K562 (cell line): ENCODE measurements around the gene TUBB2A. TPM values are rescaled to one million over a fixed set of nuclear protein-coding genes. Genes with fewer than 3 reads are reported as not detected.
A peak's percentile ranks its signal among the peaks of the same experiment; 100 is the strongest.

Source experiments
- ATAC-seq: fragments of 200-7000 bp; cut with Tn5 transposase; 3 replicates; pipeline ENCODE4 v1.9.1; 2020; ENCODE audit warnings: moderate library complexity
- BruUV-seq: library from RNA; stranded (reverse); fragments of 400-500 nt; replicated peaks from 2 replicates; lab custom pipeline; 2021; lab: Mats Ljungman, UMichigan
- CTCF ChIA-PET: fragments of 300-600 bp; formaldehyde crosslinking; extraction: SDS; loops from one replicate; lab custom pipeline; 2021; ENCODE audit warnings: low intra/inter-chr PET ratio; lab: Yijun Ruan, JAX
- POLR2A ChIA-PET: fragments of 300-600, 350-650 bp; sonication (Branson Sonifier 250); formaldehyde crosslinking; extraction: SDS; loops from one replicate; lab custom pipeline; 2021; ENCODE audit warnings: antibody characterized with exemption, inconsistent platforms; lab: Yijun Ruan, JAX
- DNase-seq, 4 experiments: peaks; one replicate each; pipeline versions ENCODE4 v3.0.0 to v3.0.0-alpha.2; 2011 to 2018; ENCODE audit warnings: low spot score in 3 of 4, mixed read lengths in 3 of 4; ENCODE audit errors: extremely low read depth in 1 of 4
- FAIRE-seq: peaks from 2 replicates; lab custom pipeline; 2011; peaks lifted over from hg19 to GRCh38; lab: Jason Lieb, UNC
- H2AFZ ChIP-seq: 2 replicates; pipeline ENCODE4 v1.6.0; 2011; ENCODE audit warnings: low read depth, low read length, control low read depth, inconsistent platforms
- H3K27ac ChIP-seq: fragments of 200-600 bp; 3 replicates; pipeline ENCODE4 v1.8.0; 2011; ENCODE audit warnings: low read depth, mild to moderate bottlenecking, control low read depth, inconsistent platforms, low read length, moderate library complexity, mixed read lengths; ENCODE audit errors: extremely low read depth
- H3K27me3 ChIP-seq, 2 experiments: fragments of 300-600 bp in 1 of 2; 2 replicates in 1 of 2; 3 replicates in 1 of 2; pipeline versions ENCODE4 v1.6.0 to v1.8.0; 2011; ENCODE audit warnings: inconsistent platforms in 2 of 2, low read length in 2 of 2, mild to moderate bottlenecking in 1 of 2, mixed read lengths in 1 of 2, moderate library complexity in 1 of 2; ENCODE audit not compliant: control insufficient read depth in 2 of 2, insufficient read depth in 2 of 2
- H3K36me3 ChIP-seq: fragments of 300-600 bp; 3 replicates; pipeline ENCODE4 v1.8.0; 2011; ENCODE audit warnings: mild to moderate bottlenecking, low read length, inconsistent platforms; ENCODE audit not compliant: control insufficient read depth, insufficient read depth
- H3K4me1 ChIP-seq, 2 experiments: fragments of 200-600 bp in 1 of 2; replicated peaks in 1 of 2; 2 replicates in 1 of 2; 3 replicates in 1 of 2; pipeline versions ENCODE4 v1.5.1 to v1.8.0; 2011; ENCODE audit warnings: inconsistent platforms in 2 of 2, low read length in 2 of 2, mild to moderate bottlenecking in 1 of 2, mixed read lengths in 1 of 2, moderate library complexity in 1 of 2; ENCODE audit not compliant: control insufficient read depth in 2 of 2, insufficient read depth in 2 of 2
- H3K4me2 ChIP-seq: 2 replicates; pipeline ENCODE4 v1.6.1; 2011; ENCODE audit warnings: low read length, control low read depth, inconsistent platforms, mixed read lengths; ENCODE audit not compliant: insufficient read depth
- H3K4me3 ChIP-seq: fragments of 200-600 bp; sonication (generic), shearing (Covaris generic); 2 replicates; pipeline ENCODE4 v1.5.1; 2016; ENCODE audit warnings: control low read depth, inconsistent platforms
- H3K79me2 ChIP-seq: fragments of 200-600 bp; 3 replicates; pipeline ENCODE4 v1.8.0; 2011; ENCODE audit warnings: low read length, inconsistent platforms; ENCODE audit not compliant: control insufficient read depth, insufficient read depth
- H3K9ac ChIP-seq, 2 experiments: 2 replicates each; pipeline versions ENCODE4 v1.6.0 to v1.6.1; 2011; ENCODE audit warnings: low read depth in 2 of 2, low read length in 2 of 2, control low read depth in 1 of 2, inconsistent platforms in 1 of 2, mild to moderate bottlenecking in 1 of 2, mixed read lengths in 1 of 2; ENCODE audit not compliant: insufficient read depth in 1 of 2
- H3K9me1 ChIP-seq: one replicate; pipeline ENCODE4 v1.6.0; 2011; ENCODE audit warnings: inconsistent platforms, mild to moderate bottlenecking, low read length, moderate library complexity; ENCODE audit not compliant: control insufficient read depth, insufficient read depth
- H3K9me3 ChIP-seq: replicated peaks from 2 replicates; pipeline ENCODE4 v1.5.1; 2011; ENCODE audit warnings: low read depth, low read length, inconsistent platforms; ENCODE audit not compliant: control insufficient read depth, insufficient read depth
- H4K20me1 ChIP-seq: replicated peaks from 2 replicates; pipeline ENCODE4 v1.6.1; 2011; ENCODE audit warnings: low read length, inconsistent platforms, mixed read lengths; ENCODE audit not compliant: control insufficient read depth, insufficient read depth
- ATF4 ChIP-seq: fragments of 450-650 bp; formaldehyde crosslinking; IDR thresholded peaks from 2 replicates; pipeline ENCODE4 v1.4.0; 2022; ENCODE audit warnings: mild to moderate bottlenecking, moderate library complexity
- HLTF ChIP-seq: fragments of 450-650 bp; IDR thresholded peaks from 2 replicates; pipeline ENCODE4 v1.6.1; 2016
- HOMEZ ChIP-seq: fragments of 250-450 bp; sonication (Bioruptor Pico); IDR thresholded peaks from 2 replicates; pipeline ENCODE4 v1.4.0; 2020; ENCODE audit warnings: mild to moderate bottlenecking, moderate library complexity
- MLLT1 ChIP-seq, 2 experiments: fragments of 450-650 bp; IDR thresholded peaks; 2 replicates each; pipeline ENCODE4 v1.6.1; 2016
- RAD21 ChIP-seq, 2 experiments: fragments of 250-450 bp in 1 of 2; fragments of 450-650 bp in 1 of 2; sonication (Bioruptor Pico) in 1 of 2; formaldehyde crosslinking in 1 of 2; IDR thresholded peaks in 1 of 2; conservative IDR thresholded peaks in 1 of 2; 2 replicates each; pipeline versions ENCODE4 v1.4.0 to v1.8.0; 2020 to 2022; ENCODE audit warnings: mild to moderate bottlenecking in 2 of 2, moderate library complexity in 1 of 2
- SMARCA4 ChIP-seq: fragments of 450-650 bp; IDR thresholded peaks from 2 replicates; pipeline ENCODE4 v1.6.1; 2016
- ZNF282 ChIP-seq: sonication (generic); formaldehyde crosslinking; IDR thresholded peaks from 2 replicates; pipeline ENCODE4 v1.8.1; 2023; ENCODE audit warnings: missing genetic modification reagents
- ZNF408 ChIP-seq: fragments of 250-450 bp; sonication (Bioruptor Pico); IDR thresholded peaks from 2 replicates; pipeline ENCODE4 v1.4.0; 2020; ENCODE audit warnings: low read depth, mild to moderate bottlenecking, moderate library complexity
- ZZZ3 ChIP-seq: fragments of 450-650 bp; IDR thresholded peaks from 2 replicates; pipeline ENCODE4 v1.6.1; 2016; ENCODE audit warnings: antibody characterized with exemption, mild to moderate bottlenecking, moderate library complexity
- WGBS: fragments of 100-300 bp; shearing (Covaris generic); methylation state at CpG from one replicate; pipeline ENCODE4 v1.1.6; 2016; ENCODE audit warnings: low coverage, mixed read lengths; ENCODE audit not compliant: insufficient coverage; ENCODE audit errors: missing lambda C conversion rate; 5-methylcytosine and 5-hydroxymethylcytosine counted together
- in situ Hi-C: fragments of 300-500 bp; cut with MboI; formaldehyde crosslinking; loops from 4 replicates; pipeline ENCODE4 v1.15.0; 2018; ENCODE audit warnings: inconsistent platforms, mixed read lengths
- intact Hi-C: fragments of 100-400 bp; cut with micrococcal nuclease; formaldehyde crosslinking; loops from 2 replicates; pipeline ENCODE4 v1.14.2; 2022
- polyA plus RNA-seq, 8 experiments: library from polyadenylated mRNA; depleted of rRNA in 4 of 8; stranded (reverse) in 5 of 8; unstranded in 3 of 8; fragments of >200 nt; fragmentation: Nextera tagmentation in 2 of 8; fragmentation: Illumina TruSeq in 1 of 8; extraction: Ambion mirVana in 2 of 8; extraction: Trizol in 1 of 8; gene quantifications; 2 replicates each; pipeline versions ENCODE4 v1.2.1 to v1.2.3, GENCODE V29; 2011 to 2014; ENCODE audit warnings: inconsistent platforms in 1 of 8, missing spikeins in 1 of 8
- total RNA-seq, 7 experiments: library from RNA; depleted of rRNA in 6 of 7; stranded (reverse); fragments of >200 nt in 6 of 7; fragmentation: Illumina TruSeq in 2 of 7; extraction: Trizol in 2 of 7; gene quantifications; 2 replicates each; pipeline versions ENCODE4 v1.2.1 to v1.2.3, GENCODE V29; 2011 to 2021; ENCODE audit warnings: low replicate concordance in 1 of 7
- TF ChIP-seq, protein P1 (sequence below): fragments of 250-450 bp; sonication (Bioruptor Pico); IDR thresholded peaks from 2 replicates; pipeline ENCODE4 v1.8.0; 2021; ENCODE audit warnings: mild to moderate bottlenecking, moderate library complexity

The TUBB2A gene
- total and polyA plus RNA-seq, 9 of the 15 experiments (the other 6 are each of a cell fraction or from before 2014, with no cell fraction given), result 3.6 to 92.1 (median 45.6) TPM

DNA sequence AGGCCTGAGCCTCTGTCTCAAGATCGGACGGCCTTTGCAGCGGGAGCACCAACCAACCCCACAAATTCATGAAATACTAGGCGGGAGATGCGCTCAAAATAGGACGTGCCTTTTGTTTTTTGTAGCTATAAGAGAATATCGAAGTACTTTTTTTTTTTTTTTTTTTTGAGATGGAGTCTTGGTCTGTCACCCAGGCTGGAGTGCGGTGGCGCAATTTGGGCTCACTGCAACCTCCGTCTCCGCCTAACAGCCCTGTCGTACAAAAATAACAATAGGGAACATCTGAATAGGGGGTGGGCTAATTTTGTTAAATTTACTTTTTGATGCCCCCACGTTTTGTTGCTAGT lies 5.9 kb upstream of the TUBB2A start (continued):
- TF ChIP-seq, protein P1, sequence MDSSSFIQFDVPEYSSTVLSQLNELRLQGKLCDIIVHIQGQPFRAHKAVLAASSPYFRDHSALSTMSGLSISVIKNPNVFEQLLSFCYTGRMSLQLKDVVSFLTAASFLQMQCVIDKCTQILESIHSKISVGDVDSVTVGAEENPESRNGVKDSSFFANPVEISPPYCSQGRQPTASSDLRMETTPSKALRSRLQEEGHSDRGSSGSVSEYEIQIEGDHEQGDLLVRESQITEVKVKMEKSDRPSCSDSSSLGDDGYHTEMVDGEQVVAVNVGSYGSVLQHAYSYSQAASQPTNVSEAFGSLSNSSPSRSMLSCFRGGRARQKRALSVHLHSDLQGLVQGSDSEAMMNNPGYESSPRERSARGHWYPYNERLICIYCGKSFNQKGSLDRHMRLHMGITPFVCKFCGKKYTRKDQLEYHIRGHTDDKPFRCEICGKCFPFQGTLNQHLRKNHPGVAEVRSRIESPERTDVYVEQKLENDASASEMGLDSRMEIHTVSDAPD, result no peak
- TF ChIP-seq ZNF408 (CRISPR knock-in tag) (no peak), SMARCA4 (peak; percentile 64)

GRCh38 chr6:3162565-3163247 lies 5.4 kb upstream of the TUBB2A start:
- Histone ChIP-seq H3K27ac (peak overlapping the region; percentile 98), H3K4me3 (peak overlapping the region; percentile 69), H3K36me3 (0 out of 3 replicates have a peak, but pooled peaks cover 2% of the 10 kb centered on the region), H3K9me3 (0 out of 2 replicates have a peak, but pooled peaks cover 2% of the 10 kb centered on the region), H3K79me2 (peaks cover 26% of the 10 kb centered on the region), H3K4me1 (peaks cover 33 to 76% of the 10 kb centered on the region in 2 experiments), H2AFZ (peak overlapping the region; percentile 86), H3K27me3 (no peaks in the 10 kb centered on the region), H4K20me1 (no peaks in the 10 kb centered on the region), H3K9me1 (no peaks in the 10 kb centered on the region), H3K4me2 (peak overlapping the region; percentile 89), H3K9ac (peak overlapping the region; percentile 96 to 98)
- under 1% methylated on average over 48 of the region's 74 CpGs for WGBS
- ChIA-PET POLR2A (interaction anchor here (0.6 to 3.0 kb wide), 15 partner anchors 9 to 163 kb away, joined by 3 to 15 read pairs (median 4); partner anchors contain the start of genes NQO2 and PSMG4), CTCF (interaction anchor here (0.7 kb wide), 1 partner anchor 13 kb away, joined by 4 read pairs; no protein-coding TSS in a partner anchor)
- FAIRE-seq (no peak), DNase-seq (peak; percentile 92 to 99 (median 98)), ATAC-seq (peak; percentile 79)
- TSS peak; percentile 94 for BruUV-seq
- intact Hi-C loops (loop anchor here (2.0 to 5.0 kb wide), 4 partner anchors 32 to 175 kb away; partner anchors contain the start of gene RIPK1), in situ Hi-C loops (no loop called here)
- no peak for TF ChIP-seq ZNF282
- peak; percentile 25 to 31 for TF ChIP-seq RAD21 (CRISPR knock-in tag; conservative IDR thresholded peaks at IDR 0.05 in 1 of 2, IDR thresholded peaks at IDR 0.05 in 1 of 2)
- no peak for TF ChIP-seq HOMEZ
- peak; percentile 81; the same call in 1 of the 2 replicates for TF ChIP-seq HLTF
- TF ChIP-seq ATF4 (CRISPR knock-in tag), result peak; percentile 74; the same call in 1 of the 2 replicates
- TF ChIP-seq ZZZ3, result no peak
- peak; percentile 7 to 99; a peak in 2 of 4 replicates for TF ChIP-seq MLLT1 (IDR thresholded peaks at IDR 0.05)
